ENCODE data around the gene CLC.

- TF ChIP-seq CTCF (IDR thresholded peaks at IDR 0.05) (no peak), EZH2 (IDR thresholded peaks at IDR 0.05; ENCODE audit: borderline replicate concordance, insufficient read depth, low read depth, low read length, poor library complexity, severe bottlenecking) (no peak)
Measured at GRCh38 chr19:39780894-39781293, 43.1 kb upstream of the CLC start.
